ENCODE results near the gene PRKAG2.

PRKAG2 gene

GRCh38 chr7:151905766-151906165 lies 28.9 kb upstream of the PRKAG2 start:
- no peaks in the 10 kb centered on the region for H3K36me3 ChIP-seq (ENCODE audit: low read length)
- no peak overlapping the region for H2AFZ ChIP-seq (ENCODE audit: low read depth, low read length, severe bottlenecking)
- H4K20me1 ChIP-seq (ENCODE audit: low read depth, low read length): no peaks in the 10 kb centered on the region
- H3K27me3 ChIP-seq (ENCODE audit: low read length): no peaks in the 10 kb centered on the region
- no peaks in the 10 kb centered on the region for H3K9me2 ChIP-seq (replicated peaks; ENCODE audit: insufficient read depth, low read length)
- no peak overlapping the region for H3K4me2 ChIP-seq (ENCODE audit: low read depth, low read length, poor library complexity, severe bottlenecking)
- H3K4me3 ChIP-seq (ENCODE audit: insufficient read depth, low read length, poor library complexity, severe bottlenecking): no peak overlapping the region
- H3K27ac ChIP-seq (ENCODE audit: low read depth, low read length): no peak overlapping the region
- H3K9me3 ChIP-seq (ENCODE audit: insufficient read depth, low read length): no peaks in the 10 kb centered on the region
- H3F3A ChIP-seq (ENCODE audit: insufficient read depth): no peaks in the 10 kb centered on the region
- no peak for TF ChIP-seq EZH2phosphoT487 (conservative IDR thresholded peaks at IDR 0.05; ENCODE audit: low read length)
- TF ChIP-seq CTCF (IDR thresholded peaks at IDR 0.05; ENCODE audit: insufficient read depth, low read length, poor library complexity, severe bottlenecking): no peak
- no peak overlapping the region for H3K9ac ChIP-seq (ENCODE audit: low read length)
- no peaks in the 10 kb centered on the region for H3K79me2 ChIP-seq (ENCODE audit: insufficient read depth, low read length)

GRCh38 chr7:151905353-151905752 lies 28.4 kb upstream of the PRKAG2 start:
- Histone ChIP-seq H3K9me2 (replicated peaks; ENCODE audit: insufficient read depth, low read length) (no peaks in the 10 kb centered on the region), H3K9me3 (ENCODE audit: insufficient read depth, low read length) (no peaks in the 10 kb centered on the region)

GRCh38 chr7:151904270-151904669 lies 27.4 kb upstream of the PRKAG2 start:
- Histone ChIP-seq H4K20me1 (ENCODE audit: low read depth, low read length) (no peaks in the 10 kb centered on the region), H3K4me2 (ENCODE audit: low read depth, low read length, poor library complexity, severe bottlenecking) (no peak overlapping the region), H3F3A (ENCODE audit: insufficient read depth) (no peaks in the 10 kb centered on the region), H3K9ac (ENCODE audit: low read length) (no peak overlapping the region), H3K27me3 (ENCODE audit: low read length) (no peaks in the 10 kb centered on the region), H3K9me3 (ENCODE audit: insufficient read depth, low read length) (no peaks in the 10 kb centered on the region), H3K27ac (ENCODE audit: low read depth, low read length) (no peak overlapping the region), H3K79me2 (ENCODE audit: insufficient read depth, low read length) (no peaks in the 10 kb centered on the region), H2AFZ (ENCODE audit: low read depth, low read length, severe bottlenecking) (no peak overlapping the region), H3K4me3 (ENCODE audit: insufficient read depth, low read length, poor library complexity, severe bottlenecking) (no peak overlapping the region), H3K36me3 (ENCODE audit: low read length) (no peaks in the 10 kb centered on the region), H3K9me2 (replicated peaks; ENCODE audit: insufficient read depth, low read length) (no peaks in the 10 kb centered on the region)
- TF ChIP-seq EZH2phosphoT487 (conservative IDR thresholded peaks at IDR 0.05; ENCODE audit: low read length) (no peak), CTCF (IDR thresholded peaks at IDR 0.05; ENCODE audit: insufficient read depth, low read length, poor library complexity, severe bottlenecking) (no peak)

More at GRCh38 chr7:151905353-151905752, 28.4 kb upstream of the PRKAG2 start:
- no peak overlapping the region for H3K27ac ChIP-seq (ENCODE audit: low read depth, low read length)
- H3K27me3 ChIP-seq (ENCODE audit: low read length): no peaks in the 10 kb centered on the region
- H3K4me2 ChIP-seq (ENCODE audit: low read depth, low read length, poor library complexity, severe bottlenecking): no peak overlapping the region
- no peaks in the 10 kb centered on the region for H3K36me3 ChIP-seq (ENCODE audit: low read length)
- H3K9ac ChIP-seq (ENCODE audit: low read length): no peak overlapping the region
- no peak overlapping the region for H2AFZ ChIP-seq (ENCODE audit: low read depth, low read length, severe bottlenecking)
- H3K79me2 ChIP-seq (ENCODE audit: insufficient read depth, low read length): no peaks in the 10 kb centered on the region
- H3F3A ChIP-seq (ENCODE audit: insufficient read depth): no peaks in the 10 kb centered on the region
- H3K4me3 ChIP-seq (ENCODE audit: insufficient read depth, low read length, poor library complexity, severe bottlenecking): no peak overlapping the region
- no peaks in the 10 kb centered on the region for H4K20me1 ChIP-seq (ENCODE audit: low read depth, low read length)
- no peak for TF ChIP-seq EZH2phosphoT487 (conservative IDR thresholded peaks at IDR 0.05; ENCODE audit: low read length)
- no peak for TF ChIP-seq CTCF (IDR thresholded peaks at IDR 0.05; ENCODE audit: insufficient read depth, low read length, poor library complexity, severe bottlenecking)
